Activated naive CD4-positive, alpha-beta T cell treated with anti-CD3 and anti-CD28 coated beads for 36 hours (primary cell): Measurements from ENCODE around the gene RHOB. TPM values are rescaled to one million over a fixed set of nuclear protein-coding genes. Genes with fewer than 3 reads are reported as not detected.
"Not testable (repeated sequence)": the region's sequence is repeated elsewhere in the genome, so short reads cannot be mapped to it uniquely, and the experiment has no call there.

Experiments
- CTCF ChIA-PET: fragments of 350-600 bp; sonication (Branson Sonifier 250); formaldehyde crosslinking; loops from one replicate; lab custom pipeline; 2021; ENCODE audit warnings: antibody characterized with exemption; lab: Charles Lee
- DNase-seq: peaks from one replicate; pipeline ENCODE4 v3.0.0-alpha.2; 2020
- H3K27ac Mint-ChIP-seq: one replicate; pipeline ENCODE4 v1.8.0; 2021; ENCODE audit warnings: mild to moderate bottlenecking, mixed read lengths
- H3K27me3 Mint-ChIP-seq: one replicate; pipeline ENCODE4 v1.8.0; 2021; ENCODE audit warnings: low read depth, mixed read lengths
- H3K36me3 Mint-ChIP-seq: one replicate; pipeline ENCODE4 v1.8.0; 2021; ENCODE audit warnings: low read depth, mixed read lengths
- H3K4me1 Mint-ChIP-seq: one replicate; pipeline ENCODE4 v1.8.0; 2021; ENCODE audit warnings: low read depth, mixed read lengths
- H3K4me3 Mint-ChIP-seq: one replicate; pipeline ENCODE4 v1.8.0; 2021; ENCODE audit warnings: mild to moderate bottlenecking, moderate library complexity, mixed read lengths
- H3K9me3 Mint-ChIP-seq: one replicate; pipeline ENCODE4 v1.8.0; 2021; ENCODE audit warnings: mixed read lengths
- intact Hi-C: fragments of 100-400 bp; cut with micrococcal nuclease; formaldehyde crosslinking; loops from one replicate; pipeline ENCODE4 v1.15.1; 2023
- total RNA-seq, 2 experiments: library from RNA; stranded (reverse); gene quantifications; one replicate each; pipeline ENCODE4 v1.2.3, GENCODE V29; 2021

RHOB gene
- total RNA-seq, 2 experiments from 2014 or later: 1.8 to 2.0 TPM

- peaks cover 3% of the 10 kb centered on the region for H3K9me3 Mint-ChIP-seq
- intact Hi-C loops: no loop called here
- CTCF ChIA-PET: interaction anchor here (0.6 to 0.7 kb wide), 2 partner anchors 30 to 337 kb away, joined by 3 read pairs; no protein-coding TSS in a partner anchor
- no peaks in the 10 kb centered on the region for H3K4me1 Mint-ChIP-seq
- H3K27ac Mint-ChIP-seq: no peak overlapping the region
- DNase-seq: no peak
- H3K4me3 Mint-ChIP-seq: no peak overlapping the region
- H3K36me3 Mint-ChIP-seq: no peaks in the 10 kb centered on the region
- peaks cover 5% of the 10 kb centered on the region for H3K27me3 Mint-ChIP-seq
Measured at GRCh38 chr2:20414806-20415205, 32.1 kb upstream of the RHOB start.

GRCh38 chr2:20415511-20415918 lies 31.4 kb upstream of the RHOB start:
- Mint-ChIP-seq H3K27ac (no peak overlapping the region), H3K4me1 (no peaks in the 10 kb centered on the region), H3K36me3 (no peaks in the 10 kb centered on the region), H3K27me3 (peaks cover 5% of the 10 kb centered on the region), H3K9me3 (no peaks in the 10 kb centered on the region), H3K4me3 (no peak overlapping the region)
- CTCF ChIA-PET: interaction anchor here (0.6 kb wide), 1 partner anchor 31 kb away, joined by 3 read pairs; no protein-coding TSS in a partner anchor
- intact Hi-C loops: no loop called here
- no peak for DNase-seq

GRCh38 chr2:20416723-20417122 lies 30.2 kb upstream of the RHOB start:
- Mint-ChIP-seq H3K36me3 (no peaks in the 10 kb centered on the region), H3K4me3 (no peak overlapping the region), H3K27ac (no peak overlapping the region), H3K4me1 (no peaks in the 10 kb centered on the region), H3K9me3 (no peaks in the 10 kb centered on the region), H3K27me3 (peaks cover 5% of the 10 kb centered on the region)
- CTCF ChIA-PET: interaction anchor here (0.5 kb wide), 1 partner anchor 235 kb away, joined by 4 read pairs; no protein-coding TSS in a partner anchor
- intact Hi-C loops: no loop called here
- DNase-seq: no peak

- CTCF ChIA-PET: interaction anchor here (1.1 kb wide), 1 partner anchor 10 kb away, joined by 4 read pairs; no protein-coding TSS in a partner anchor
Measured at GRCh38 chr2:20417230-20417821, 29.5 kb upstream of the RHOB start.

GRCh38 chr2:20418519-20418918 lies 28.4 kb upstream of the RHOB start:
- H3K27ac Mint-ChIP-seq: no peak overlapping the region
- no peaks in the 10 kb centered on the region for H3K36me3 Mint-ChIP-seq
- DNase-seq: no peak
- CTCF ChIA-PET: interaction anchor here (1.1 kb wide), 3 partner anchors 11 to 223 kb away, joined by 3 to 4 read pairs (median 4); no protein-coding TSS in a partner anchor
- intact Hi-C loops: no loop called here
- no peaks in the 10 kb centered on the region for H3K9me3 Mint-ChIP-seq
- H3K4me1 Mint-ChIP-seq: no peaks in the 10 kb centered on the region
- H3K27me3 Mint-ChIP-seq: peaks cover 5% of the 10 kb centered on the region
- H3K4me3 Mint-ChIP-seq: no peak overlapping the region

More at GRCh38 chr2:20417230-20417821, 29.5 kb upstream of the RHOB start:
- H3K27ac Mint-ChIP-seq, intact Hi-C loops, H3K36me3 Mint-ChIP-seq, H3K4me1 Mint-ChIP-seq, H3K27me3 Mint-ChIP-seq, DNase-seq, H3K9me3 Mint-ChIP-seq, H3K4me3 Mint-ChIP-seq: not testable (repeated sequence)

GRCh38 chr2:20419007-20419576 lies 27.8 kb upstream of the RHOB start:
- DNase-seq: no peak
- H3K9me3 Mint-ChIP-seq: no peaks in the 10 kb centered on the region
- H3K4me3 Mint-ChIP-seq: no peak overlapping the region
- intact Hi-C loops: no loop called here
- no peaks in the 10 kb centered on the region for H3K36me3 Mint-ChIP-seq
- H3K4me1 Mint-ChIP-seq: peaks cover 2% of the 10 kb centered on the region
- peaks cover 5% of the 10 kb centered on the region for H3K27me3 Mint-ChIP-seq
- CTCF ChIA-PET: interaction anchor here (0.9 to 1.1 kb wide), 3 partner anchors 9 to 223 kb away, joined by 3 to 4 read pairs (median 3); no protein-coding TSS in a partner anchor
- H3K27ac Mint-ChIP-seq: no peak overlapping the region

- Mint-ChIP-seq H3K36me3 (no peaks in the 10 kb centered on the region), H3K4me1 (peaks cover 6% of the 10 kb centered on the region), H3K27ac (no peak overlapping the region), H3K27me3 (peaks cover 5% of the 10 kb centered on the region), H3K4me3 (no peak overlapping the region), H3K9me3 (no peaks in the 10 kb centered on the region)
- CTCF ChIA-PET: interaction anchor here (0.9 to 1.0 kb wide), 2 partner anchors 8 to 9 kb away, joined by 3 to 7 read pairs; no protein-coding TSS in a partner anchor
- no peak for DNase-seq
- intact Hi-C loops: no loop called here
Measured at GRCh38 chr2:20419752-20420151, 27.1 kb upstream of the RHOB start.

GRCh38 chr2:20421336-20421987 lies 25.4 kb upstream of the RHOB start:
- peaks cover 14% of the 10 kb centered on the region for H3K4me1 Mint-ChIP-seq
- intact Hi-C loops: no loop called here
- no peaks in the 10 kb centered on the region for H3K9me3 Mint-ChIP-seq
- CTCF ChIA-PET: interaction anchor here (0.6 to 1.3 kb wide), 4 partner anchors 10 to 322 kb away, joined by 3 to 5 read pairs (median 4); no protein-coding TSS in a partner anchor
- no peak overlapping the region for H3K4me3 Mint-ChIP-seq
- no peaks in the 10 kb centered on the region for H3K36me3 Mint-ChIP-seq
- peaks cover 3% of the 10 kb centered on the region for H3K27me3 Mint-ChIP-seq
- no peak for DNase-seq
- no peak overlapping the region for H3K27ac Mint-ChIP-seq

- no peak for DNase-seq
- H3K27me3 Mint-ChIP-seq: peaks cover 3% of the 10 kb centered on the region
- intact Hi-C loops: no loop called here
- peaks cover 16% of the 10 kb centered on the region for H3K4me1 Mint-ChIP-seq
- no peak overlapping the region for H3K27ac Mint-ChIP-seq
- CTCF ChIA-PET: interaction anchor here (0.6 to 5.2 kb wide), 7 partner anchors 10 to 406 kb away, joined by 3 to 54 read pairs (median 4); partner anchors contain the start of gene HS1BP3
- no peaks in the 10 kb centered on the region for H3K9me3 Mint-ChIP-seq
- no peak overlapping the region for H3K4me3 Mint-ChIP-seq
- H3K36me3 Mint-ChIP-seq: no peaks in the 10 kb centered on the region
Measured at GRCh38 chr2:20421988-20422370, 24.9 kb upstream of the RHOB start.

GRCh38 chr2:20422402-20423271 lies 24.2 kb upstream of the RHOB start:
- CTCF ChIA-PET: interaction anchor here (0.6 to 5.2 kb wide), 15 partner anchors 10 to 407 kb away, joined by 3 to 54 read pairs (median 4); partner anchors contain the start of gene HS1BP3

GRCh38 chr2:20423359-20423758 lies 23.5 kb upstream of the RHOB start:
- Mint-ChIP-seq H3K27me3 (no peaks in the 10 kb centered on the region), H3K4me1 (peaks cover 16% of the 10 kb centered on the region), H3K9me3 (no peaks in the 10 kb centered on the region), H3K27ac (no peak overlapping the region), H3K36me3 (no peaks in the 10 kb centered on the region), H3K4me3 (no peak overlapping the region)
- CTCF ChIA-PET: interaction anchor here (0.8 to 5.2 kb wide), 14 partner anchors 11 to 408 kb away, joined by 3 to 54 read pairs (median 4); partner anchors contain the start of gene HS1BP3
- intact Hi-C loops: no loop called here
- no peak for DNase-seq

More at GRCh38 chr2:20422402-20423271, 24.2 kb upstream of the RHOB start:
- Mint-ChIP-seq H3K9me3 (no peaks in the 10 kb centered on the region), H3K4me3 (no peak overlapping the region), H3K36me3 (no peaks in the 10 kb centered on the region), H3K27ac (no peak overlapping the region), H3K4me1 (peaks cover 16% of the 10 kb centered on the region), H3K27me3 (no peaks in the 10 kb centered on the region)
- peak; percentile 45 for DNase-seq
- intact Hi-C loops: no loop called here
